H1 (cell line): ENCODE measurements around the gene AANAT. TPM values are rescaled to one million over a fixed set of nuclear protein-coding genes. Genes with fewer than 3 reads are reported as not detected.
A peak's percentile ranks its signal among the peaks of the same experiment; 100 is the strongest.

Experiments used
- CTCF ChIA-PET: fragments of 300-600 bp; sonication (Branson Sonifier 250); formaldehyde crosslinking; loops from one replicate; lab custom pipeline; 2021; ENCODE audit not compliant: partially characterized antibody; lab: Charles Lee
- POLR2A ChIA-PET: fragments of 300-600 bp; sonication (Branson Sonifier 250); formaldehyde crosslinking; loops from one replicate; lab custom pipeline; 2021; ENCODE audit warnings: inconsistent platforms; ENCODE audit not compliant: partially characterized antibody; lab: Charles Lee
- DNase-seq, 2 experiments: peaks; one replicate each; pipeline versions ENCODE4 v3.0.0 to v3.0.0-alpha.2; 2010 to 2022; ENCODE audit warnings: low spot score in 2 of 2, low read depth in 1 of 2, mixed read lengths in 1 of 2
- FAIRE-seq: peaks from 2 replicates; lab custom pipeline; 2011; peaks lifted over from hg19 to GRCh38; lab: Jason Lieb, UNC
- H2AFZ ChIP-seq: 2 replicates; pipeline ENCODE4 v1.8.1; 2012; ENCODE audit warnings: low read length, inconsistent platforms
- H2AK5ac ChIP-seq: 2 replicates; pipeline ENCODE4 v1.6.1; 2013; ENCODE audit warnings: low read depth, low read length
- H2BK120ac ChIP-seq: replicated peaks from 2 replicates; pipeline ENCODE3; 2013; ENCODE audit warnings: low read depth, low read length, inconsistent platforms
- H2BK12ac ChIP-seq: 2 replicates; pipeline ENCODE4 v1.6.1; 2013; ENCODE audit warnings: low read depth, low read length
- H2BK15ac ChIP-seq: 2 replicates; pipeline ENCODE4 v1.6.1; 2013; ENCODE audit warnings: low read length
- H2BK20ac ChIP-seq: 2 replicates; pipeline ENCODE4 v1.6.1; 2013; ENCODE audit warnings: low read length
- H2BK5ac ChIP-seq: 2 replicates; pipeline ENCODE4 v1.6.1; 2013; ENCODE audit warnings: low read depth, low read length
- H3K14ac ChIP-seq: 2 replicates; pipeline ENCODE4 v1.6.1; 2013; ENCODE audit warnings: inconsistent platforms; ENCODE audit not compliant: insufficient read length
- H3K18ac ChIP-seq: 2 replicates; pipeline ENCODE4 v1.6.1; 2013; ENCODE audit warnings: low read length; ENCODE audit errors: extremely low read depth
- H3K23ac ChIP-seq: 2 replicates; pipeline ENCODE4 v1.6.1; 2013; ENCODE audit warnings: inconsistent platforms; ENCODE audit not compliant: insufficient read length
- H3K23me2 ChIP-seq: 2 replicates; pipeline ENCODE4 v1.6.1; 2013; ENCODE audit warnings: low read depth, low read length
- H3K27ac ChIP-seq: 2 replicates; pipeline ENCODE4 v1.6.1; 2011; ENCODE audit warnings: low read depth, low read length, inconsistent platforms
- H3K27me3 ChIP-seq, 4 experiments: replicated peaks in 1 of 4; 1 replicate in 1 of 4; 2 replicates in 3 of 4; pipeline versions ENCODE4 v1.6.1 to v1.8.1; 2011 to 2013; ENCODE audit warnings: low read length in 3 of 4, mild to moderate bottlenecking in 3 of 4, inconsistent platforms in 2 of 4, mixed read lengths in 2 of 4, moderate library complexity in 1 of 4; ENCODE audit not compliant: control insufficient read depth in 3 of 4, insufficient read depth in 3 of 4; ENCODE audit errors: extremely low read depth in 1 of 4
- H3K36me3 ChIP-seq, 4 experiments: 2 replicates each; pipeline versions ENCODE4 v1.6.1 to v1.8.1; 2011 to 2013; ENCODE audit warnings: mild to moderate bottlenecking in 4 of 4, low read length in 3 of 4, moderate library complexity in 2 of 4, control low read depth in 1 of 4, inconsistent platforms in 1 of 4; ENCODE audit not compliant: insufficient read depth in 4 of 4, control insufficient read depth in 2 of 4
- H3K4ac ChIP-seq: replicated peaks from 2 replicates; pipeline ENCODE3; 2013; ENCODE audit warnings: low read length, low read depth, mixed read lengths, inconsistent platforms; ENCODE audit not compliant: insufficient read length
- H3K4me1 ChIP-seq, 4 experiments: replicated peaks in 1 of 4; 1 replicate in 1 of 4; 2 replicates in 3 of 4; pipeline versions ENCODE4 v1.6.1 to v1.8.1; 2011 to 2013; ENCODE audit warnings: low read length in 3 of 4, inconsistent platforms in 2 of 4, mixed read lengths in 1 of 4; ENCODE audit not compliant: insufficient read depth in 4 of 4, control insufficient read depth in 3 of 4
- H3K4me2 ChIP-seq, 2 experiments: 2 replicates each; pipeline versions ENCODE4 v1.6.1 to v1.8.1; 2011 to 2013; ENCODE audit warnings: low read depth in 2 of 2, low read length in 2 of 2, control low read depth in 1 of 2, inconsistent platforms in 1 of 2, mild to moderate bottlenecking in 1 of 2; ENCODE audit not compliant: insufficient read depth in 1 of 2
- H3K4me3 ChIP-seq, 4 experiments: fragments of 200-600, 300-600 bp in 1 of 4; sonication (generic), shearing (Covaris generic), sonication (Bioruptor Twin) in 1 of 4; 2 replicates each; pipeline versions ENCODE4 v1.5.1 to v1.8.1; 2011 to 2016; ENCODE audit warnings: low read length in 4 of 4, low read depth in 3 of 4, control low read depth in 2 of 4, inconsistent platforms in 2 of 4, mild to moderate bottlenecking in 2 of 4, mixed read lengths in 1 of 4, moderate library complexity in 1 of 4; ENCODE audit not compliant: insufficient read depth in 2 of 4; ENCODE audit errors: extremely low read depth in 1 of 4
- H3K56ac ChIP-seq: replicated peaks from 2 replicates; pipeline ENCODE3; 2013; ENCODE audit warnings: low read depth, mild to moderate bottlenecking, mixed read lengths, low read length, inconsistent platforms; ENCODE audit not compliant: insufficient read length
- H3K79me1 ChIP-seq: 2 replicates; pipeline ENCODE4 v1.6.1; 2013; ENCODE audit warnings: low read depth, low read length, control low read depth
- H3K79me2 ChIP-seq, 2 experiments: 2 replicates each; pipeline versions ENCODE4 v1.6.1 to v1.8.1; 2012 to 2013; ENCODE audit warnings: low read length in 2 of 2, mild to moderate bottlenecking in 2 of 2, inconsistent platforms in 1 of 2; ENCODE audit not compliant: insufficient read depth in 2 of 2, control insufficient read depth in 1 of 2
- H3K9ac ChIP-seq, 4 experiments: replicated peaks in 1 of 4; 1 replicate in 1 of 4; 2 replicates in 3 of 4; pipeline versions ENCODE4 v1.6.1 to v1.8.1; 2011 to 2013; ENCODE audit warnings: low read depth in 3 of 4, low read length in 3 of 4, control low read depth in 2 of 4, mild to moderate bottlenecking in 2 of 4, moderate library complexity in 2 of 4, inconsistent platforms in 1 of 4; ENCODE audit errors: extremely low read depth in 1 of 4
- H3K9me3 ChIP-seq, 2 experiments: 2 replicates each; pipeline versions ENCODE4 v1.6.1 to v1.8.1; 2012 to 2013; ENCODE audit warnings: mild to moderate bottlenecking in 2 of 2, moderate library complexity in 2 of 2, control low read depth in 1 of 2, inconsistent platforms in 1 of 2, low read depth in 1 of 2, low read length in 1 of 2, mixed read lengths in 1 of 2; ENCODE audit not compliant: insufficient read depth in 2 of 2
- H4K20me1 ChIP-seq, 2 experiments: replicated peaks in 1 of 2; 2 replicates each; pipeline versions ENCODE3 to v1.8.1; 2011 to 2013; ENCODE audit warnings: inconsistent platforms in 2 of 2, low read length in 2 of 2, mild to moderate bottlenecking in 1 of 2; ENCODE audit not compliant: insufficient read depth in 2 of 2, control insufficient read depth in 1 of 2
- H4K5ac ChIP-seq: 2 replicates; pipeline ENCODE4 v1.6.1; 2013; ENCODE audit warnings: low read length, low read depth, mixed read lengths, inconsistent platforms; ENCODE audit not compliant: insufficient read length
- H4K8ac ChIP-seq: 2 replicates; pipeline ENCODE4 v1.8.0; 2013; ENCODE audit warnings: mild to moderate bottlenecking, moderate library complexity, low read length, inconsistent platforms; ENCODE audit not compliant: insufficient read depth; ENCODE audit errors: extremely low read depth
- H4K91ac ChIP-seq: replicated peaks from 2 replicates; pipeline ENCODE3; 2013; ENCODE audit warnings: low read length, mixed read lengths, inconsistent platforms; ENCODE audit not compliant: insufficient read length
- CTBP2 ChIP-seq: IDR thresholded peaks from 2 replicates; pipeline ENCODE4 v1.7.0; 2011; ENCODE audit warnings: borderline replicate concordance, mild to moderate bottlenecking, moderate library complexity, mixed read lengths, low read length; ENCODE audit not compliant: insufficient read depth, insufficient read length
- GABPA ChIP-seq: IDR thresholded peaks from 2 replicates; pipeline ENCODE4 v1.6.1; 2011; ENCODE audit warnings: mild to moderate bottlenecking, low read length, moderate library complexity, borderline replicate concordance; ENCODE audit not compliant: insufficient read depth
- GTF2F1 ChIP-seq: IDR thresholded peaks from 2 replicates; pipeline ENCODE4 v1.6.1; 2012; ENCODE audit warnings: low read depth, low read length, improper control_type of control experiment, borderline replicate concordance
- SRF ChIP-seq: IDR thresholded peaks from 2 replicates; pipeline ENCODE4 v1.6.1; 2011; ENCODE audit warnings: mild to moderate bottlenecking, low read depth, low read length, moderate library complexity
- WGBS, 2 experiments: shearing (Covaris generic) in 1 of 2; methylation state at CpG; one replicate each; pipeline versions ENCODE4 v1.1.6 to v1.1.7; 2013 to 2015; ENCODE audit warnings: low lambda C conversion rate in 2 of 2, mixed read lengths in 2 of 2, inconsistent platforms in 1 of 2, low coverage in 1 of 2, missing lambda C conversion rate in 1 of 2; ENCODE audit not compliant: insufficient replicate concordance in 2 of 2, insufficient coverage in 1 of 2, insufficient read length in 1 of 2; ENCODE audit errors: extremely low coverage in 1 of 2, missing lambda C conversion rate in 1 of 2; 5-methylcytosine and 5-hydroxymethylcytosine counted together
- polyA plus RNA-seq, 7 experiments: library from polyadenylated mRNA; depleted of rRNA in 3 of 7; stranded (reverse) in 5 of 7; unstranded in 2 of 7; fragments of >200 nt in 5 of 7; fragments of 200-250 nt in 2 of 7; gene quantifications; 1 replicate in 5 of 7; 2 replicates in 1 of 7; 4 replicates in 1 of 7; pipeline versions ENCODE4 v1.2.1 to v1.2.3, GENCODE V29; 2011 to 2013; ENCODE audit warnings: missing spikeins in 2 of 7, mixed read lengths in 2 of 7
- total RNA-seq: library from RNA; stranded (reverse); fragmentation: NEBNext Ultra II Directional; extraction: Animal tissue kit (Norgen Biotek cat#: 25700); gene quantifications from 2 replicates; pipeline ENCODE4 v1.2.1, GENCODE V29; 2021
- TF ChIP-seq, protein P1 (sequence below): IDR thresholded peaks from 2 replicates; pipeline ENCODE4 v1.6.1; 2012; ENCODE audit warnings: inconsistent platforms
- TF ChIP-seq, protein P2 (sequence below), 3 experiments: IDR thresholded peaks; 1 replicate in 2 of 3; 2 replicates in 1 of 3; pipeline versions ENCODE4 v1.5.1 to v1.6.1; 2011; ENCODE audit warnings: low read length in 3 of 3, mild to moderate bottlenecking in 3 of 3, inconsistent platforms in 2 of 3, low read depth in 1 of 3, moderate library complexity in 1 of 3; ENCODE audit not compliant: insufficient read depth in 1 of 3; ENCODE audit errors: control extremely low read depth in 1 of 3

Gene AANAT
- total and polyA plus RNA-seq, 2 of the 8 experiments (the other 6 are each of a cell fraction or from before 2014, with no cell fraction given) = 0.53 TPM; not detected in 1

DNA sequence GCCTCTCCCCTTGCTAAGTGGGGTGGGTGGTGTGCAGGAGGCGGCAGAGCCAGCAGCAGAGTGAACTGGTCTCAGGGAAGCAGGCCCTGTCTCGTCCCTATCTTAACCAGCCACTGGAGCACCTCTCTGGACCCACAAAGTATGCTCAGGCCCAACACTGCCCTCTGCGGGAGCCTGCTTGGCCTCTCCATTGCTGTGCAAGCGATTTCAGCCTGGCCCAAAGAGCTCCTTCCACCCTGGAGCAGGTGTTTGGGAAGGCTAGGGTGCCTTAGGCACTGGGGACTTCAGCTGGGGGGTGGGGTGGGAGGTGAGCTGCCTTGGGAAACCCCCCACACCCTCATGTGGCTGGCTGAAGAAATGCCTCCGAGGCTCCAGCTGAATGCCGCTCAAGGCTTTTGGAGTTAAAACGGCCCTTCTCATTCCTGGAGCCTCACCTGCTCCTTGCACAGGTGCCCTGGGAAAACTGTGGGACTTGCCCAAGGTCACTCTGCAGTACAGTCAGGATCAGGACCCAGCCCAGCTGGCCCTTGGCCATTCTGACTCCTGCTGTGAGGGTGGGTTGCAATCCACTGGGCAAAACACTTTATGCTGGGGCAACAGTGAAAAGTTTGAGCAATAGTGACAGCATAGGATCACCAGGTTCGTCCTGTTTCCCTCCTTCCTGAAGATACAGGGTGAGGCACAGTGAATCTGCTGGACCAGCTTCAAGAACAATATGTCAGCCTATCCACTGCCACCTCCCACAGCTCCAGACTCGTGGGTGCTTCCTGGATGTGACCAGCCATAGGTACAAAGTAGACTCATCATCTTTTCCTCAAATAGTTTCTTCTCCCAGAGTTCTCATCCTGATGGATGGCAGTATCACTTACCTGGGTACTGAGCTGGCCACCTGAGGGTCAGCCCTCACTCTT lies 8.6 kb upstream of the AANAT start:
- ChIA-PET POLR2A (interaction anchor here (0.7 to 1.9 kb wide), 4 partner anchors 10 to 98 kb away, joined by 3 to 6 read pairs (median 4); no protein-coding TSS in a partner anchor), CTCF (interaction anchor here (0.5 to 15.6 kb wide), 57 partner anchors 8 to 408 kb away, joined by 3 to 446 read pairs (median 5); partner anchors contain the start of genes AANAT, PRCD, RHBDF2 and ST6GALNAC2)
- Histone ChIP-seq H2BK20ac (0 out of 2 replicates have a peak overlapping the region, but pooled peaks have one; percentile 43), H2BK15ac (peak overlapping the region; percentile 14; the same call in 1 of the 2 replicates), H3K36me3 (no peaks in the 10 kb centered on the region), H3K27me3 (no peaks in the 10 kb centered on the region), H2BK120ac (no peak overlapping the region), H3K23ac (no peak overlapping the region), H3K79me1 (no peaks in the 10 kb centered on the region), H4K8ac (no peak overlapping the region), H4K5ac (no peak overlapping the region), H3K4me3 (no peak overlapping the region), H3K14ac (no peak overlapping the region), H3K9me3 (no peaks in the 10 kb centered on the region), H3K9ac (no peak overlapping the region), H2AK5ac (no peak overlapping the region), H3K4ac (no peak overlapping the region), H4K91ac (no peak overlapping the region), H3K18ac (no peak overlapping the region), H3K79me2 (no peaks in the 10 kb centered on the region), H3K56ac (no peak overlapping the region), H2BK5ac (no peak overlapping the region), H3K27ac (no peak overlapping the region), H3K4me2 (no peak overlapping the region), H3K4me1 (peaks cover 0 to 8% (median 3%) of the 10 kb centered on the region in 4 experiments; a peak in 4 of 7 replicates), H3K23me2 (no peaks in the 10 kb centered on the region), H2AFZ (peak overlapping the region; percentile 15; the same call in 1 of the 2 replicates), H4K20me1 (no peaks in the 10 kb centered on the region), H2BK12ac (no peak overlapping the region)
- DNase-seq (peak; percentile 79 to 83), FAIRE-seq (no peak)
- 56% methylated on average over 9 of the region's 9 CpGs; no CpG with 5 or more reads in 1 of the 2 experiments for WGBS, 2 experiments
- TF ChIP-seq, protein P1, sequence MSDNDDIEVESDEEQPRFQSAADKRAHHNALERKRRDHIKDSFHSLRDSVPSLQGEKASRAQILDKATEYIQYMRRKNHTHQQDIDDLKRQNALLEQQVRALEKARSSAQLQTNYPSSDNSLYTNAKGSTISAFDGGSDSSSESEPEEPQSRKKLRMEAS = 0 out of 2 replicates have a peak, but pooled peaks have one; percentile 20
- TF ChIP-seq SRF (no peak), CTBP2 (no peak), GABPA (peak; percentile 75; the same call in 1 of the 2 replicates), GTF2F1 (no peak)
- TF ChIP-seq, protein P2, sequence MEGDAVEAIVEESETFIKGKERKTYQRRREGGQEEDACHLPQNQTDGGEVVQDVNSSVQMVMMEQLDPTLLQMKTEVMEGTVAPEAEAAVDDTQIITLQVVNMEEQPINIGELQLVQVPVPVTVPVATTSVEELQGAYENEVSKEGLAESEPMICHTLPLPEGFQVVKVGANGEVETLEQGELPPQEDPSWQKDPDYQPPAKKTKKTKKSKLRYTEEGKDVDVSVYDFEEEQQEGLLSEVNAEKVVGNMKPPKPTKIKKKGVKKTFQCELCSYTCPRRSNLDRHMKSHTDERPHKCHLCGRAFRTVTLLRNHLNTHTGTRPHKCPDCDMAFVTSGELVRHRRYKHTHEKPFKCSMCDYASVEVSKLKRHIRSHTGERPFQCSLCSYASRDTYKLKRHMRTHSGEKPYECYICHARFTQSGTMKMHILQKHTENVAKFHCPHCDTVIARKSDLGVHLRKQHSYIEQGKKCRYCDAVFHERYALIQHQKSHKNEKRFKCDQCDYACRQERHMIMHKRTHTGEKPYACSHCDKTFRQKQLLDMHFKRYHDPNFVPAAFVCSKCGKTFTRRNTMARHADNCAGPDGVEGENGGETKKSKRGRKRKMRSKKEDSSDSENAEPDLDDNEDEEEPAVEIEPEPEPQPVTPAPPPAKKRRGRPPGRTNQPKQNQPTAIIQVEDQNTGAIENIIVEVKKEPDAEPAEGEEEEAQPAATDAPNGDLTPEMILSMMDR (IDR thresholded peaks at IDR 0.05; ENCODE audit: control extremely low read depth in 1 of 3, insufficient read depth in 1 of 3, low read depth in 1 of 3, low read length in 3 of 3) = peak; percentile 66 to 86 (median 85)
